ENCODE measurements around the gene SUPT4H1.

- TF ChIP-seq EP300 (IDR thresholded peaks at IDR 0.05; ENCODE audit: low read length) = no peak
- no peak for TF ChIP-seq SAFB (IDR thresholded peaks at IDR 0.05; ENCODE audit: borderline replicate concordance, low read depth, low read length)
- no peak for TF ChIP-seq EHMT2 (IDR thresholded peaks at IDR 0.05)
- no peak for TF ChIP-seq NR2C2 (CRISPR knock-in tag; IDR thresholded peaks at IDR 0.05)
- TF ChIP-seq NR2C2 (tag; IDR thresholded peaks at IDR 0.05) = no peak
Observed at GRCh38 chr17:58365980-58366595, 14.1 kb upstream of the SUPT4H1 start.
